DND-41 (cell line): ENCODE measurements around the gene GLMP.
"Not testable (repeated sequence)": the region's sequence is repeated elsewhere in the genome, so short reads cannot be mapped to it uniquely, and the experiment has no call there.

ENCODE experiments used
- ATAC-seq: fragments of 200-7000 bp; cut with Tn5 transposase; 3 replicates; pipeline ENCODE4 v1.9.1; 2021; ENCODE audit warnings: low read depth; ENCODE audit not compliant: insufficient read depth
- DNase-seq: peaks from one replicate; pipeline ENCODE4 v3.0.0-alpha.2; 2020
- H2AFZ ChIP-seq: 2 replicates; pipeline ENCODE4 v1.6.0; 2012; ENCODE audit warnings: low read depth, low read length
- H3K27ac ChIP-seq: 2 replicates; pipeline ENCODE4 v1.5.1; 2012; ENCODE audit warnings: low read length, inconsistent platforms
- H3K27me3 ChIP-seq: fragments of 200-600 bp; sonication (generic); 2 replicates; pipeline ENCODE4 v1.6.0; 2012; ENCODE audit warnings: low read length, mild to moderate bottlenecking, inconsistent platforms; ENCODE audit not compliant: insufficient read depth, poor library complexity
- H3K36me3 ChIP-seq: 2 replicates; pipeline ENCODE4 v1.5.1; 2012; ENCODE audit warnings: low read length, inconsistent platforms; ENCODE audit not compliant: insufficient read depth
- H3K4me1 ChIP-seq: 2 replicates; pipeline ENCODE4 v1.5.1; 2012; ENCODE audit warnings: mild to moderate bottlenecking, low read length; ENCODE audit not compliant: insufficient read depth
- H3K4me2 ChIP-seq: 2 replicates; pipeline ENCODE4 v1.6.0; 2012; ENCODE audit warnings: mild to moderate bottlenecking, moderate library complexity, low read length, inconsistent platforms; ENCODE audit not compliant: insufficient read depth
- H3K4me3 ChIP-seq, 2 experiments: fragments of 200-600 bp in 1 of 2; shearing (Covaris generic) in 1 of 2; 2 replicates each; pipeline ENCODE4 v1.5.1; 2012 to 2016; ENCODE audit warnings: inconsistent platforms in 2 of 2, low read length in 2 of 2, mild to moderate bottlenecking in 2 of 2, low read depth in 1 of 2, moderate library complexity in 1 of 2
- H3K79me2 ChIP-seq: 2 replicates; pipeline ENCODE4 v1.6.0; 2012; ENCODE audit warnings: low read length, inconsistent platforms; ENCODE audit not compliant: insufficient read depth
- H3K9ac ChIP-seq: 2 replicates; pipeline ENCODE4 v1.6.0; 2012; ENCODE audit warnings: low read depth, mild to moderate bottlenecking, inconsistent platforms, low read length, moderate library complexity
- H3K9me3 ChIP-seq: 2 replicates; pipeline ENCODE4 v1.5.1; 2012; ENCODE audit warnings: low read length, moderate library complexity, mild to moderate bottlenecking, inconsistent platforms; ENCODE audit not compliant: insufficient read depth, severe bottlenecking
- H4K20me1 ChIP-seq: 2 replicates; pipeline ENCODE4 v1.6.0; 2012; ENCODE audit warnings: low read length; ENCODE audit not compliant: insufficient read depth
- CTCF ChIP-seq: IDR thresholded peaks from 2 replicates; pipeline ENCODE4 v1.5.1; 2012; ENCODE audit warnings: borderline replicate concordance, low read length, moderate library complexity, mild to moderate bottlenecking; ENCODE audit not compliant: poor library complexity, severe bottlenecking; ENCODE audit errors: extremely low read depth
- EZH2 ChIP-seq: IDR thresholded peaks from 3 replicates; pipeline ENCODE4 v1.6.1; 2012; ENCODE audit warnings: borderline replicate concordance, low read depth, mild to moderate bottlenecking, moderate library complexity, low read length, inconsistent platforms; ENCODE audit not compliant: severe bottlenecking

Gene GLMP

GRCh38 chr1:156336242-156336641 is 40.8 kb upstream of the GLMP start:
- Histone ChIP-seq H3K36me3 (peaks cover 54% of the 10 kb centered on the region), H3K27me3 (no peaks in the 10 kb centered on the region), H3K4me3 (peak overlapping the region; percentile 69 to 88; a peak in 3 of 4 replicates), H4K20me1 (peaks cover 28% of the 10 kb centered on the region; the same call in 1 of the 2 replicates), H3K4me2 (peak overlapping the region; percentile 74), H3K4me1 (peaks cover 32% of the 10 kb centered on the region), H3K9me3 (no peaks in the 10 kb centered on the region), H3K27ac (peak overlapping the region; percentile 56; the same call in 1 of the 2 replicates), H2AFZ (no peak overlapping the region), H3K9ac (peak overlapping the region; percentile 67), H3K79me2 (peaks cover 59% of the 10 kb centered on the region)
- peak; percentile 36 for TF ChIP-seq CTCF
- no peak for TF ChIP-seq EZH2
- DNase-seq (no peak), ATAC-seq (no peak)

GRCh38 chr1:156323179-156323578 is 27.7 kb upstream of the GLMP start:
- H4K20me1 ChIP-seq, result peaks cover 15% of the 10 kb centered on the region; the same call in 1 of the 2 replicates
- not testable (repeated sequence) for H3K27me3 ChIP-seq, H3K4me1 ChIP-seq, H3K27ac ChIP-seq, H2AFZ ChIP-seq, H3K4me3 ChIP-seq, ATAC-seq, H3K9me3 ChIP-seq, H3K79me2 ChIP-seq, H3K4me2 ChIP-seq, H3K9ac ChIP-seq, DNase-seq
- H3K36me3 ChIP-seq, result peaks cover 79% of the 10 kb centered on the region

- peaks cover 92% of the 10 kb centered on the region for H3K36me3 ChIP-seq
- H3K4me3 ChIP-seq, result no peak overlapping the region
- peaks cover 15% of the 10 kb centered on the region; the same call in 1 of the 2 replicates for H4K20me1 ChIP-seq
- no peaks in the 10 kb centered on the region for H3K4me1 ChIP-seq
- DNase-seq, result no peak
- H3K9ac ChIP-seq, result no peak overlapping the region
- TF ChIP-seq EZH2, result no peak
- TF ChIP-seq CTCF, result no peak
- no peaks in the 10 kb centered on the region for H3K9me3 ChIP-seq
- no peaks in the 10 kb centered on the region for H3K27me3 ChIP-seq
- no peak overlapping the region for H2AFZ ChIP-seq
- H3K27ac ChIP-seq, result no peak overlapping the region
- ATAC-seq, result no peak
- peaks cover 9% of the 10 kb centered on the region for H3K79me2 ChIP-seq
- no peak overlapping the region for H3K4me2 ChIP-seq
Measured at GRCh38 chr1:156320560-156320959, 25.1 kb upstream of the GLMP start.

- H3K4me1 ChIP-seq, result no peaks in the 10 kb centered on the region
Measured at GRCh38 chr1:156319664-156320063, 24.2 kb upstream of the GLMP start.

More at GRCh38 chr1:156319664-156320063, 24.2 kb upstream of the GLMP start:
- Histone ChIP-seq H2AFZ (no peak overlapping the region), H3K27me3 (no peaks in the 10 kb centered on the region), H3K9me3 (no peaks in the 10 kb centered on the region), H3K36me3 (peaks cover 92% of the 10 kb centered on the region), H3K79me2 (peaks cover 4% of the 10 kb centered on the region), H3K27ac (no peak overlapping the region), H4K20me1 (peaks cover 13% of the 10 kb centered on the region; the same call in 1 of the 2 replicates), H3K4me2 (no peak overlapping the region), H3K9ac (no peak overlapping the region), H3K4me3 (no peak overlapping the region)
- TF ChIP-seq EZH2 (no peak), CTCF (peak; percentile 61)
- DNase-seq, result no peak
- ATAC-seq, result no peak
